OCI-LY7 (cell line): ENCODE results near the gene SH3PXD2A.

Experiments used
- EZH2phosphoT487 ChIP-seq: fragments of 200-600 bp; sonication (generic); IDR thresholded peaks from 2 replicates; pipeline ENCODE4 v1.6.1; 2018; ENCODE audit warnings: low read depth, borderline replicate concordance, mild to moderate bottlenecking, mixed run types, antibody characterized with exemption, low read length, moderate library complexity, mixed read lengths
- TF ChIP-seq, protein P1 (sequence below): fragments of 200-600 bp; sonication (generic); conservative IDR thresholded peaks from 2 replicates; pipeline ENCODE4 v1.5.1; 2014; ENCODE audit warnings: mild to moderate bottlenecking, antibody characterized with exemption, low read length, moderate library complexity, mixed read lengths

DNA sequence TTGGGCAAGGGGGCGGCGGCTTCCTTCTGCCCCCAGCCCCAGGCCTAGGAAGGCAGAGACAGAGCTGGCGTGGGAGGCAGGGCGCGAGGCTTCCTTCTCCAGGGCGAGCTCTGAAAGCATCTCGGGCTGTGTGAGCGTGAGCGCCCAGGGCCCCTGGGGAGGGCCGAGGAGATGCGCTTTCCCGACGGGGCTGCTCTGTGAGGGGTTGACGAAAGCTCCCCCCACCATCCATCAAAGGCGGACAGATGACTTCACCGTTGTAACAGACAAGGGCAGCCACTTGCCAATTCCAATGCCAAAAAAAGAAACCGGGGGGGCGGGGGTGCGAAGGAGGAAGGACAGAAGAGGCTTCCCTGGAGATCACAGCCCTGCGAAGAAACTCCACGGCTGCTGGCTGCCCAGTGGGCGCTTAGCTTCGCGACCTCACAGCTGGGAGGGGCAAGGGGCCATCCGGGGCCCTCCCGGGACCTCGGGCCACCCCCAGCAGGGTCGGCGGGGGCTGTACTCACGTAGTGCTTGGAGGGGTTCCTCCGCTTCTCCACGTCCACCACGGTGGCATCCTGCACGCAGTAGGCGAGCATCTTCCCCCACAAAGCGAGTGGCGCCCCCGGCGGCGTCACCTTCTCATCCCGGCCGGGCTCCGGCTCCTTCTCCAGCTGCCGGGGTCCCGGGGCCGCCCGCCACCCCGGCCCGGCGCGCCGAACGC lies 537 bp downstream of the SH3PXD2A start:
- TF ChIP-seq, protein P1, sequence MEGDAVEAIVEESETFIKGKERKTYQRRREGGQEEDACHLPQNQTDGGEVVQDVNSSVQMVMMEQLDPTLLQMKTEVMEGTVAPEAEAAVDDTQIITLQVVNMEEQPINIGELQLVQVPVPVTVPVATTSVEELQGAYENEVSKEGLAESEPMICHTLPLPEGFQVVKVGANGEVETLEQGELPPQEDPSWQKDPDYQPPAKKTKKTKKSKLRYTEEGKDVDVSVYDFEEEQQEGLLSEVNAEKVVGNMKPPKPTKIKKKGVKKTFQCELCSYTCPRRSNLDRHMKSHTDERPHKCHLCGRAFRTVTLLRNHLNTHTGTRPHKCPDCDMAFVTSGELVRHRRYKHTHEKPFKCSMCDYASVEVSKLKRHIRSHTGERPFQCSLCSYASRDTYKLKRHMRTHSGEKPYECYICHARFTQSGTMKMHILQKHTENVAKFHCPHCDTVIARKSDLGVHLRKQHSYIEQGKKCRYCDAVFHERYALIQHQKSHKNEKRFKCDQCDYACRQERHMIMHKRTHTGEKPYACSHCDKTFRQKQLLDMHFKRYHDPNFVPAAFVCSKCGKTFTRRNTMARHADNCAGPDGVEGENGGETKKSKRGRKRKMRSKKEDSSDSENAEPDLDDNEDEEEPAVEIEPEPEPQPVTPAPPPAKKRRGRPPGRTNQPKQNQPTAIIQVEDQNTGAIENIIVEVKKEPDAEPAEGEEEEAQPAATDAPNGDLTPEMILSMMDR: no peak
- no peak for TF ChIP-seq EZH2phosphoT487
